Stimulated activated CD4-positive, alpha-beta T cell treated with anti-CD3 and anti-CD28 coated beads, Interleukin-4, amount 100 ng/mL, for 1 hour (primary cell): Measurements from ENCODE around the gene NOTCH2NLA.
"Not testable (repeated sequence)": the region's sequence is repeated elsewhere in the genome, so short reads cannot be mapped to it uniquely, and the experiment has no call there.

ENCODE experiments used
- DNase-seq: peaks from one replicate; pipeline ENCODE4 v3.0.0-alpha.2; 2020

NOTCH2NLA gene

DNA sequence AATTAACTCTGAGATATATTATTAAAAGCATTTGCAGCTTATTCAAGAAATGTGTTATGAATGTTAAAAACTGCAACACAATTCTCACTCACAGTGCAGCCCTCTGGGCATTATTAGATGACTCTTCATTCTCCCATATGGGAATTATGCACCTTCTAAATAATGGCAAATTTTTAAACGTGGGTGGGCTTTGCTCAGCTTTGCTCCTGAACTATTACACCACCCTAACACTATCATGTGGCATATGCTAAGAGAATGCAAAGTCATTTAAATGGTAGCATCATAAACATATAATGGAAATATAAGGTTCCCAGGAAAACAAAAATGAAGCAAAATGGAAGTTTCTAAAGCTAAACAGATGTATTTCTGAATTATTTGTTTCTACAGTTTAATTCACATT, 61.5 kb downstream of the NOTCH2NLA start:
- not testable (repeated sequence) for DNase-seq

DNA sequence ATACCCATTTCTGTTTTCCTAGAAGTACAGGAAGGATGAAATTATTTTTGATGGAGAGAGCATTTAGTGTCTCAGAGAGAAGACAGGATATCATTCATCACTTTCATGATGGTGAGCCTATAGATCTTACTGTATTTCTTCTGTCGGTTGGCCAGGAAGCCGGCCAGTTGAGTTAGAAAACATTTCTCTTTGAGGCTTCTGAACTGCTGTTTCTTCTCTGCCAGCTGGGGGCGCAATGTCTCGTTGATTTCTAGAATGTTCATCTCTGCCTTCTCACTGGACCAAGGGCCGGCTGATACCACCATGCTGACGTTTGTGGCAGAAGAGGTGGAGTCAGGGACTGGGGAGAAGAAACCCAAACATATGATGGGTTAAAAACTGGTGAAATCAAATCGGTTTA, 84.4 kb downstream of the NOTCH2NLA start, which contains the start of gene NBPF10:
NBPF10 (minus strand) TSS at position 340 of the 400 bp plus-strand sequence; CDS start at position 305, 35 bp downstream.
- DNase-seq = not testable (repeated sequence)
